Body of pancreas (tissue), 4 donors: Measurements from ENCODE around the gene SLC25A42. TPM values are rescaled to one million over a fixed set of nuclear protein-coding genes. Genes with fewer than 3 reads are reported as not detected.

Experiments
- ATAC-seq: fragments of 150-250 bp; one replicate; pipeline ENCODE4 v1.9.1; 2016
- DNase-seq, 4 donors: peaks; one replicate each; pipeline ENCODE4 v3.0.0-alpha.2; 2019
- H3K27ac ChIP-seq, 4 donors: fragments of 200-600 bp; sonication (generic); 1 replicate in 3 of 4; 2 replicates in 1 of 4; pipeline versions ENCODE4 v1.5.1 to v1.6.1; 2016 to 2019; ENCODE audit warnings: mild to moderate bottlenecking in 1 of 4, mixed read lengths in 1 of 4, moderate library complexity in 1 of 4
- H3K27me3 ChIP-seq, 2 donors: fragments of 200-600 bp; sonication (generic); one replicate each; pipeline ENCODE4 v1.6.0; 2016; ENCODE audit warnings: mild to moderate bottlenecking in 1 of 2
- H3K36me3 ChIP-seq, 2 donors: fragments of 200-600 bp; sonication (generic); replicated peaks in 1 of 2; 2 replicates each; pipeline ENCODE4 v1.5.1; 2016; ENCODE audit warnings: low read depth in 2 of 2; ENCODE audit not compliant: insufficient read depth in 1 of 2
- H3K4me1 ChIP-seq: fragments of 200-600 bp; sonication (generic); one replicate; pipeline ENCODE4 v1.6.0; 2016
- H3K4me3 ChIP-seq, 2 donors: fragments of 200-600 bp; sonication (generic); 1 replicate in 1 of 2; 2 replicates in 1 of 2; pipeline ENCODE4 v1.5.1; 2016 to 2019
- H3K9me3 ChIP-seq, 3 donors: fragments of 200-600 bp; sonication (generic); 1 replicate in 2 of 3; 2 replicates in 1 of 3; pipeline ENCODE4 v1.5.1; 2016
- POLR2A ChIP-seq, 3 donors: fragments of 450-650 bp; IDR thresholded peaks; one replicate each; pipeline ENCODE4 v1.6.1; 2016; ENCODE audit warnings: antibody characterized with exemption in 3 of 3, mild to moderate bottlenecking in 2 of 3
- WGBS, 2 donors: methylation state at CpG; one replicate each; pipeline ENCODE4 v1.1.5; 2017; 5-methylcytosine and 5-hydroxymethylcytosine counted together
- intact Hi-C: fragments of 100-400 bp; cut with DNase I; formaldehyde crosslinking; loops from one replicate; pipeline ENCODE4 v1.15.1; 2023
- total RNA-seq, 2 donors: library from RNA; depleted of rRNA; stranded (reverse); fragments of >200 nt; gene quantifications; one replicate each; pipeline ENCODE4 v1.1.0, GENCODE V29; 2016
- TF ChIP-seq, protein P1 (sequence below), 7 experiments: fragments of 450-650 bp in 4 of 7; fragments of 200-600 bp in 3 of 7; sonication (generic) in 3 of 7; IDR thresholded peaks; one replicate each; pipeline ENCODE4 v1.5.1; 2016 to 2019; ENCODE audit warnings: antibody characterized with exemption in 7 of 7

SLC25A42 gene
- total RNA-seq, 2 donors from 2014 or later: 10.1 to 24.7 TPM

- no peaks in the 10 kb centered on the region for H3K36me3 ChIP-seq
- H3K27me3 ChIP-seq: no peaks in the 10 kb centered on the region
- ATAC-seq (no peak), DNase-seq (no peak)
- peaks cover 21% of the 10 kb centered on the region for H3K4me1 ChIP-seq
- TF ChIP-seq, protein P1, sequence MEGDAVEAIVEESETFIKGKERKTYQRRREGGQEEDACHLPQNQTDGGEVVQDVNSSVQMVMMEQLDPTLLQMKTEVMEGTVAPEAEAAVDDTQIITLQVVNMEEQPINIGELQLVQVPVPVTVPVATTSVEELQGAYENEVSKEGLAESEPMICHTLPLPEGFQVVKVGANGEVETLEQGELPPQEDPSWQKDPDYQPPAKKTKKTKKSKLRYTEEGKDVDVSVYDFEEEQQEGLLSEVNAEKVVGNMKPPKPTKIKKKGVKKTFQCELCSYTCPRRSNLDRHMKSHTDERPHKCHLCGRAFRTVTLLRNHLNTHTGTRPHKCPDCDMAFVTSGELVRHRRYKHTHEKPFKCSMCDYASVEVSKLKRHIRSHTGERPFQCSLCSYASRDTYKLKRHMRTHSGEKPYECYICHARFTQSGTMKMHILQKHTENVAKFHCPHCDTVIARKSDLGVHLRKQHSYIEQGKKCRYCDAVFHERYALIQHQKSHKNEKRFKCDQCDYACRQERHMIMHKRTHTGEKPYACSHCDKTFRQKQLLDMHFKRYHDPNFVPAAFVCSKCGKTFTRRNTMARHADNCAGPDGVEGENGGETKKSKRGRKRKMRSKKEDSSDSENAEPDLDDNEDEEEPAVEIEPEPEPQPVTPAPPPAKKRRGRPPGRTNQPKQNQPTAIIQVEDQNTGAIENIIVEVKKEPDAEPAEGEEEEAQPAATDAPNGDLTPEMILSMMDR (IDR thresholded peaks at IDR 0.05): no peak
- no peak for TF ChIP-seq POLR2A (IDR thresholded peaks at IDR 0.05)
- 82 to 90% methylated on average over 14 to 17 of the region's 17 CpGs for WGBS, 2 donors
- H3K4me3 ChIP-seq: no peak overlapping the region
- no peaks in the 10 kb centered on the region for H3K9me3 ChIP-seq
- no peak overlapping the region for H3K27ac ChIP-seq
- intact Hi-C loops: loop anchor here (10.0 kb wide), 1 partner anchor 76 kb away; the partner anchor contains the start of gene TMEM161A
Observed at GRCh38 chr19:19059018-19059836, 4.6 kb upstream of the SLC25A42 start.

GRCh38 chr19:19059837-19060611 is 3.8 kb upstream of the SLC25A42 start:
- 84 to 85% methylated on average over 12 of the region's 12 CpGs for WGBS, 2 donors
- peaks cover 27% of the 10 kb centered on the region for H3K4me1 ChIP-seq

GRCh38 chr19:19061506-19061905 is 2.3 kb upstream of the SLC25A42 start:
- H3K36me3 ChIP-seq: no peaks in the 10 kb centered on the region
- H3K27me3 ChIP-seq: no peaks in the 10 kb centered on the region
- H3K4me3 ChIP-seq: no peak overlapping the region
- intact Hi-C loops: no loop called here
- 74 to 100% methylated on average over 3 to 7 of the region's 8 CpGs for WGBS, 2 donors
- TF ChIP-seq, protein P1 (IDR thresholded peaks at IDR 0.05): no peak
- TF ChIP-seq POLR2A (IDR thresholded peaks at IDR 0.05): no peak
- ATAC-seq (no peak), DNase-seq (peak; percentile 21 to 63 (median 41))
- peaks cover 31% of the 10 kb centered on the region for H3K4me1 ChIP-seq
- no peaks in the 10 kb centered on the region for H3K9me3 ChIP-seq
- peak overlapping the region in 3 of 4 donors; percentile 23 to 84 (median 41) for H3K27ac ChIP-seq

More at GRCh38 chr19:19059837-19060611, 3.8 kb upstream of the SLC25A42 start:
- intact Hi-C loops: loop anchor here (10.0 kb wide), 1 partner anchor 75 kb away; the partner anchor contains the start of gene TMEM161A
- no peak for TF ChIP-seq POLR2A (IDR thresholded peaks at IDR 0.05)
- TF ChIP-seq, protein P1 (IDR thresholded peaks at IDR 0.05): no peak
- no peaks in the 10 kb centered on the region for H3K36me3 ChIP-seq
- H3K4me3 ChIP-seq: no peak overlapping the region
- no peak for ATAC-seq
- peak in 1 of 4 donors; percentile 24 for DNase-seq
- H3K9me3 ChIP-seq: no peaks in the 10 kb centered on the region
- H3K27me3 ChIP-seq: no peaks in the 10 kb centered on the region
- no peak overlapping the region for H3K27ac ChIP-seq

GRCh38 chr19:19062454-19063182 is 1.2 kb upstream of the SLC25A42 start:
- Histone ChIP-seq H3K27ac (peak overlapping the region in 3 of 4 donors; percentile 54 to 84 (median 64)), H3K4me3 (no peak overlapping the region), H3K27me3 (no peaks in the 10 kb centered on the region), H3K9me3 (no peaks in the 10 kb centered on the region), H3K4me1 (peaks cover 31% of the 10 kb centered on the region), H3K36me3 (no peaks in the 10 kb centered on the region)
- WGBS, 2 donors: 62 to 81% methylated on average over 2 to 4 of the region's 4 CpGs
- TF ChIP-seq, protein P1 (IDR thresholded peaks at IDR 0.05): no peak
- no peak for TF ChIP-seq POLR2A (IDR thresholded peaks at IDR 0.05)
- DNase-seq (no peak), ATAC-seq (no peak)
- intact Hi-C loops: no loop called here
